ENCODE results near the gene PPARGC1A.

GRCh38 chr4:23828779-23829178, 61.1 kb downstream of the PPARGC1A start:
- no peak for TF ChIP-seq POLR2AphosphoS5 (IDR thresholded peaks at IDR 0.05; ENCODE audit: low read depth, low read length)
- TF ChIP-seq POLR2A (IDR thresholded peaks at IDR 0.05; ENCODE audit: low read depth, low read length), result no peak
- no peak for TF ChIP-seq TAF1 (IDR thresholded peaks at IDR 0.05; ENCODE audit: borderline replicate concordance, low read depth, low read length)
